Tibial nerve (tissue), 4 donors: Measurements from ENCODE around the gene MPPE1. TPM values are rescaled to one million over a fixed set of nuclear protein-coding genes. Genes with fewer than 3 reads are reported as not detected.

ENCODE experiments used
- DNase-seq, 2 donors: peaks; one replicate each; pipeline ENCODE4 v3.0.0-alpha.2; 2019; ENCODE audit warnings: low spot score in 2 of 2
- H3K27ac ChIP-seq, 4 donors: fragments of 200-600 bp; sonication (generic) in 3 of 4; one replicate each; pipeline ENCODE4 v1.5.1; 2017 to 2019; ENCODE audit warnings: mild to moderate bottlenecking in 1 of 4
- H3K27me3 ChIP-seq, 2 donors: fragments of 200-600 bp; sonication (generic) in 1 of 2; one replicate each; pipeline versions ENCODE4 v1.5.1 to v1.6.0; 2017 to 2019
- H3K36me3 ChIP-seq, 3 donors: fragments of 200-600 bp; sonication (generic); one replicate each; pipeline ENCODE4 v1.5.1; 2018 to 2019
- H3K4me1 ChIP-seq, 4 donors: fragments of 200-600 bp; sonication (generic) in 3 of 4; one replicate each; pipeline ENCODE4 v1.5.1; 2017 to 2019
- H3K4me3 ChIP-seq, 4 donors: fragments of 200-600 bp; sonication (generic) in 3 of 4; one replicate each; pipeline ENCODE4 v1.5.1; 2017 to 2019; ENCODE audit warnings: mild to moderate bottlenecking in 1 of 4, moderate library complexity in 1 of 4
- H3K9me3 ChIP-seq, 4 donors: fragments of 200-600 bp; sonication (generic) in 3 of 4; one replicate each; pipeline ENCODE4 v1.5.1; 2017 to 2019
- CTCF ChIP-seq, 5 experiments: fragments of 200-600 bp in 3 of 5; fragments of 450-650 bp in 2 of 5; sonication (generic) in 3 of 5; IDR thresholded peaks; one replicate each; pipeline ENCODE4 v1.5.1; 2016 to 2019; ENCODE audit warnings: antibody characterized with exemption in 5 of 5, mild to moderate bottlenecking in 3 of 5, moderate library complexity in 2 of 5
- EP300 ChIP-seq, 2 donors: sonication (generic); formaldehyde crosslinking; IDR thresholded peaks; one replicate each; pipeline ENCODE4 v1.6.1; 2017; ENCODE audit warnings: antibody characterized with exemption in 2 of 2, mild to moderate bottlenecking in 1 of 2
- POLR2A ChIP-seq, 2 donors: fragments of 450-650 bp; IDR thresholded peaks; one replicate each; pipeline ENCODE4 v1.6.1; 2017; ENCODE audit warnings: antibody characterized with exemption in 2 of 2, mild to moderate bottlenecking in 2 of 2, moderate library complexity in 2 of 2
- WGBS, 2 donors: methylation state at CpG; one replicate each; pipeline ENCODE4 v1.1.5; 2018; 5-methylcytosine and 5-hydroxymethylcytosine counted together
- total RNA-seq, 4 donors: library from RNA; depleted of rRNA; stranded (reverse); fragments of >200 nt; gene quantifications; one replicate each; pipeline ENCODE4 v1.1.0, GENCODE V29; 2016

MPPE1 gene
- total RNA-seq, 4 donors from 2014 or later, result 13.3 to 33.2 (median 27.7) TPM

GRCh38 chr18:11866764-11867163 lies 41.4 kb downstream of the MPPE1 start:
- no peak overlapping the region for H3K27ac ChIP-seq
- 77 to 82% methylated on average over 5 of the region's 5 CpGs for WGBS, 2 donors
- H3K4me3 ChIP-seq, result no peak overlapping the region
- no peaks in the 10 kb centered on the region for H3K4me1 ChIP-seq
- H3K27me3 ChIP-seq, result no peaks in the 10 kb centered on the region
- TF ChIP-seq POLR2A (IDR thresholded peaks at IDR 0.05) (no peak), CTCF (IDR thresholded peaks at IDR 0.05) (no peak), EP300 (IDR thresholded peaks at IDR 0.05) (no peak)
- no peaks in the 10 kb centered on the region for H3K9me3 ChIP-seq
- DNase-seq, result no peak
- peaks cover 0 to 17% (median 0%) of the 10 kb centered on the region in 3 donors for H3K36me3 ChIP-seq

DNA sequence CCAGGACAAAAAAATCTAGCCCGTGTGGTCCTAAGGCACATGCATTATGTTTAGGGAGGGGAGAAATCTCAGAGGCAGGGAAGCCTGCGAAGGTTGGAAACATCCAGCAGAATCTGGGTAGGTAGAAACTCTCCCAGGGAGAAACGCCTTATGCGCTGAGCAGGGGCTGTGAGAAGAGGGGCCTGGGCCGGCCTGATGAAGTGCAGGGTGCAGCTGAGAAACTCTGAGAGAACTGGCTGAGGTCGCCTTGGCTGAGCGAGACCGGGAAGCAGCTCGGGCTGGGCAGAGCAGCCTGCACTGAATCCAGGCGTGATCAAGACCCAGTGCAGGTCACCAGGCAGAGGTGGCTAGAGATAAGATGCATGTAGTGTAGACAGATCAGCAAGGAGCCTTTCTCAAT lies 41.8 kb downstream of the MPPE1 start:
- Histone ChIP-seq H3K36me3 (peaks cover 0 to 17% (median 0%) of the 10 kb centered on the region in 3 donors), H3K27ac (no peak overlapping the region), H3K9me3 (no peaks in the 10 kb centered on the region), H3K4me3 (no peak overlapping the region), H3K27me3 (no peaks in the 10 kb centered on the region), H3K4me1 (no peaks in the 10 kb centered on the region)
- 73 to 86% methylated on average over 10 of the region's 10 CpGs for WGBS, 2 donors
- no peak for TF ChIP-seq EP300 (IDR thresholded peaks at IDR 0.05)
- no peak for TF ChIP-seq POLR2A (IDR thresholded peaks at IDR 0.05)
- TF ChIP-seq CTCF (IDR thresholded peaks at IDR 0.05), result no peak
- no peak for DNase-seq

GRCh38 chr18:11865071-11865470 lies 43.0 kb downstream of the MPPE1 start:
- Histone ChIP-seq H3K27ac (no peak overlapping the region), H3K4me3 (no peak overlapping the region), H3K9me3 (no peaks in the 10 kb centered on the region), H3K4me1 (peaks cover 0 to 2% (median 0%) of the 10 kb centered on the region in 4 donors), H3K36me3 (peaks cover 0 to 17% (median 0%) of the 10 kb centered on the region in 3 donors), H3K27me3 (no peaks in the 10 kb centered on the region)
- DNase-seq, result no peak
- WGBS, 2 donors, result 92 to 95% methylated on average over 12 of the region's 12 CpGs
- TF ChIP-seq EP300 (IDR thresholded peaks at IDR 0.05), result no peak
- no peak for TF ChIP-seq CTCF (IDR thresholded peaks at IDR 0.05)

DNA sequence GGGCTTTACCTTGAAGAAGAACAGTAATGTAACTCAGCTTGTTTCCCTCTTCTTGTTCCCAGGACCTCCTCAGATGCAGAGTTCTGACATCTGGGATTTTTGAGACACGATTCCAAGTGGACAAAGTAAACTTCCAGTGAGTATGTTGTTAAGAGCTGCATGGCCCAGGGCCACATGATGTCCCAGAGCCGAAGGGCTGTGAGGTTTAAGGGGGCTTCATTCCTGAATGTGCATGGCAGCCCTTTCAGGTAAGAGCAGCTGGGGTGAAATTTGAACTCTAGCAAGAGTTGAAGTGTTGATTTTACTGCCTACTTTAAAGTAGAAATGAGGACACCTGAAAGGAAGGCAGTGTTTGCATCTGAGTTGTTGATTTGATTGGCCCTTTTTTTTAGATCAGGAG lies 43.6 kb downstream of the MPPE1 start:
- WGBS, 2 donors, result 71 to 79% methylated on average over 2 of the region's 2 CpGs

More for the DNA sequence above, 43.6 kb downstream of the MPPE1 start:
- Histone ChIP-seq H3K27ac (no peak overlapping the region), H3K4me3 (no peak overlapping the region), H3K27me3 (no peaks in the 10 kb centered on the region), H3K9me3 (no peaks in the 10 kb centered on the region), H3K36me3 (peaks cover 0 to 15% (median 0%) of the 10 kb centered on the region in 3 donors), H3K4me1 (peaks cover 0 to 4% (median 0%) of the 10 kb centered on the region in 4 donors)
- TF ChIP-seq EP300 (IDR thresholded peaks at IDR 0.05) (no peak), POLR2A (IDR thresholded peaks at IDR 0.05) (no peak), CTCF (IDR thresholded peaks at IDR 0.05) (no peak)
- no peak for DNase-seq
